Gastrocnemius medialis (tissue), 4 donors: ENCODE results near the gene GPRC5A. TPM values are rescaled to one million over a fixed set of nuclear protein-coding genes. Genes with fewer than 3 reads are reported as not detected.

Experiments
- ATAC-seq, 2 donors: fragments of 150-250 bp; one replicate each; pipeline ENCODE4 v1.9.1; 2016
- DNase-seq, 2 donors: peaks; one replicate each; pipeline ENCODE4 v3.0.0-alpha.2; 2019
- H3K27ac ChIP-seq, 4 donors: fragments of 200-600 bp; sonication (generic); 1 replicate in 1 of 4; 2 replicates in 3 of 4; pipeline ENCODE4 v1.5.1; 2016 to 2018; ENCODE audit warnings: mild to moderate bottlenecking in 2 of 4, moderate library complexity in 1 of 4
- H3K27me3 ChIP-seq, 3 donors: fragments of 200-600 bp; sonication (generic) in 2 of 3; 1 replicate in 1 of 3; 2 replicates in 2 of 3; pipeline versions ENCODE4 v1.5.1 to v1.6.0; 2016 to 2019; ENCODE audit warnings: mild to moderate bottlenecking in 1 of 3, moderate library complexity in 1 of 3
- H3K36me3 ChIP-seq, 2 donors: fragments of 200-600 bp; sonication (generic) in 1 of 2; one replicate each; pipeline ENCODE4 v1.5.1; 2017 to 2018
- H3K4me1 ChIP-seq, 2 donors: fragments of 200-600 bp; sonication (generic) in 1 of 2; one replicate each; pipeline ENCODE4 v1.5.1; 2016 to 2017; ENCODE audit warnings: mild to moderate bottlenecking in 2 of 2
- H3K4me3 ChIP-seq, 4 donors: fragments of 200-600 bp; sonication (generic) in 3 of 4; 1 replicate in 1 of 4; 2 replicates in 3 of 4; pipeline ENCODE4 v1.5.1; 2016 to 2019; ENCODE audit warnings: mild to moderate bottlenecking in 2 of 4
- H3K9me3 ChIP-seq, 3 donors: fragments of 200-600 bp; sonication (generic) in 2 of 3; 1 replicate in 1 of 3; 2 replicates in 2 of 3; pipeline ENCODE4 v1.5.1; 2016 to 2019
- POLR2A ChIP-seq, 2 donors: fragments of 450-650 bp; IDR thresholded peaks; one replicate each; pipeline ENCODE4 v1.6.1; 2017; ENCODE audit warnings: antibody characterized with exemption in 2 of 2, mild to moderate bottlenecking in 2 of 2, moderate library complexity in 2 of 2
- in situ Hi-C, 4 donors: fragments of 200-750 bp; cut with MboI; loops; one replicate each; pipeline versions ENCODE4 v1.15.0 to v1.8.0; 2017; ENCODE audit warnings: low sequenced_read_pairs in 4 of 4
- intact Hi-C: fragments of 100-400 bp; cut with DNase I; formaldehyde crosslinking; loops from one replicate; pipeline ENCODE4 v1.15.1; 2023; ENCODE audit warnings: low total_unique reads
- total RNA-seq, 4 donors: library from RNA; depleted of rRNA; stranded (reverse); fragments of >200 nt; gene quantifications; one replicate each; pipeline versions ENCODE4 v1.1.0 to v1.2.3, GENCODE V29; 2016
- TF ChIP-seq, protein P1 (sequence below), 5 experiments: fragments of 450-650 bp in 3 of 5; fragments of 200-600 bp in 2 of 5; sonication (generic) in 2 of 5; IDR thresholded peaks in 4 of 5; conservative IDR thresholded peaks in 1 of 5; 1 replicate in 4 of 5; 2 replicates in 1 of 5; pipeline ENCODE4 v1.5.1; 2016 to 2019; ENCODE audit warnings: antibody characterized with exemption in 5 of 5, mild to moderate bottlenecking in 3 of 5, moderate library complexity in 3 of 5

Gene GPRC5A
- total RNA-seq, 4 donors from 2014 or later: 0.23 to 5.8 (median 0.52) TPM

DNA sequence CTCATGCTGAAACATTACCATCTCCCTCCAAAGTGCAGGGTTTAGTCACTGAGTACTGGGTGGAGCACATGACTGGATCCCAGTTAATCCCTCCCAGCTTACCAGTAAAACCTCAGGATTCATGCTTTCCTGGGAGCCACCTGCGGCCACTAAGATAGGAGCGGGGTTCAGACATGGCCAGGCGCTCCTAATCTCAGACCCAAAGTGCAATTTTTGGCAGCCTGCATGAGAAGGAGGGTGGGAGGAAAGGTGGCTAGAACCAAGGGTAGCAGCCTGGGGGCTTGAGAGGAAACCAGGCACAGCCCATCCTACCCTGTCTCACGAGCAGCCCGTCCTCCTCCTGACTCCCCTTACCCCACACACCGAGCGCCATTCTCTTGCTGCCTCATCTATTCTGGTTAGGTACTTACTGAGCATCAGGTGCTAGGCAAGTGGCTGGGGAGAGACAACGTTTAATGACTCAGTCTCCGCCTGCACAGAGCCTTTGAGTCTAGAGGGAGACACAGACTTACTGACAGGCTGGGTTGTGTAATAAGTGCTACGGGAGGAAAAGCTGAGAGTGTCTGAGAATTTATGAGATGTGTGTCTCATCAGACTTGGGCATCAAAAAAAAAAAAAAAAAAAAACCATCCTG lies 9.9 kb downstream of the GPRC5A start:
- Histone ChIP-seq H3K27me3 (no peaks in the 10 kb centered on the region), H3K4me3 (no peak overlapping the region), H3K9me3 (no peaks in the 10 kb centered on the region), H3K36me3 (no peaks in the 10 kb centered on the region), H3K4me1 (no peaks in the 10 kb centered on the region), H3K27ac (peak overlapping the region; percentile 55 to 68 (median 58))
- in situ Hi-C loops: loop anchor here in 2 of 4 donors (25.0 kb wide), 2 partner anchors 186 to 1261 kb away; no protein-coding TSS in a partner anchor
- intact Hi-C loops: no loop called here
- TF ChIP-seq, protein P1, sequence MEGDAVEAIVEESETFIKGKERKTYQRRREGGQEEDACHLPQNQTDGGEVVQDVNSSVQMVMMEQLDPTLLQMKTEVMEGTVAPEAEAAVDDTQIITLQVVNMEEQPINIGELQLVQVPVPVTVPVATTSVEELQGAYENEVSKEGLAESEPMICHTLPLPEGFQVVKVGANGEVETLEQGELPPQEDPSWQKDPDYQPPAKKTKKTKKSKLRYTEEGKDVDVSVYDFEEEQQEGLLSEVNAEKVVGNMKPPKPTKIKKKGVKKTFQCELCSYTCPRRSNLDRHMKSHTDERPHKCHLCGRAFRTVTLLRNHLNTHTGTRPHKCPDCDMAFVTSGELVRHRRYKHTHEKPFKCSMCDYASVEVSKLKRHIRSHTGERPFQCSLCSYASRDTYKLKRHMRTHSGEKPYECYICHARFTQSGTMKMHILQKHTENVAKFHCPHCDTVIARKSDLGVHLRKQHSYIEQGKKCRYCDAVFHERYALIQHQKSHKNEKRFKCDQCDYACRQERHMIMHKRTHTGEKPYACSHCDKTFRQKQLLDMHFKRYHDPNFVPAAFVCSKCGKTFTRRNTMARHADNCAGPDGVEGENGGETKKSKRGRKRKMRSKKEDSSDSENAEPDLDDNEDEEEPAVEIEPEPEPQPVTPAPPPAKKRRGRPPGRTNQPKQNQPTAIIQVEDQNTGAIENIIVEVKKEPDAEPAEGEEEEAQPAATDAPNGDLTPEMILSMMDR (IDR thresholded peaks at IDR 0.05 in 4 of 5, conservative IDR thresholded peaks at IDR 0.05 in 1 of 5): no peak
- peak in 1 of 2 donors; percentile 28 for TF ChIP-seq POLR2A (IDR thresholded peaks at IDR 0.05)
- DNase-seq (peak; percentile 50 to 59), ATAC-seq (peak; percentile 78 to 84)

DNA sequence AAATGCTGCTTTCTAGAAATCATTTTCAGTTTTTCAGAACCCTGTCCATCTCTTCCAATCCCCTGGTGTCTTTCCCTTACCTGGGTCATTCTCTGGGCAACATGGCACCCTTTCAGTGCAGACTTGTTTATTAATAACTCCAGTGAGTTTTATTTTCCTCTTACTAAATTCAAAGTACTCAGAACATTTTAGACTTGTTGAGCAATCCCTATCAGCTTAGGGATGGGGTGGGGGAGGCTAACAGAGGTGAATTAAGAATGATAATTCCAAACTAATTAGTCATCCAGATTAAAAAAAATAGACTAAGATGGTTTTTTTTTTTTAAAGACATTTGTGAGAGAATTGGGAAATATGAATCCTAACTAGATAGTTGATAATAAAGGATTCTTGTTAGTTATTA lies 10.7 kb downstream of the GPRC5A start:
- H3K9me3 ChIP-seq: no peaks in the 10 kb centered on the region
- in situ Hi-C loops: loop anchor here in 2 of 4 donors (25.0 kb wide), 2 partner anchors 185 to 1260 kb away; no protein-coding TSS in a partner anchor
- ATAC-seq (peak; percentile 45 to 53), DNase-seq (peak in 1 of 2 donors; percentile 12)
- no peak overlapping the region for H3K4me3 ChIP-seq
- no peaks in the 10 kb centered on the region for H3K36me3 ChIP-seq
- H3K27ac ChIP-seq: peak overlapping the region; percentile 55 to 68 (median 58)
- TF ChIP-seq, protein P1 (IDR thresholded peaks at IDR 0.05 in 4 of 5, conservative IDR thresholded peaks at IDR 0.05 in 1 of 5): no peak
- no peak for TF ChIP-seq POLR2A (IDR thresholded peaks at IDR 0.05)
- no peaks in the 10 kb centered on the region for H3K4me1 ChIP-seq
- intact Hi-C loops: no loop called here
- no peaks in the 10 kb centered on the region for H3K27me3 ChIP-seq

DNA sequence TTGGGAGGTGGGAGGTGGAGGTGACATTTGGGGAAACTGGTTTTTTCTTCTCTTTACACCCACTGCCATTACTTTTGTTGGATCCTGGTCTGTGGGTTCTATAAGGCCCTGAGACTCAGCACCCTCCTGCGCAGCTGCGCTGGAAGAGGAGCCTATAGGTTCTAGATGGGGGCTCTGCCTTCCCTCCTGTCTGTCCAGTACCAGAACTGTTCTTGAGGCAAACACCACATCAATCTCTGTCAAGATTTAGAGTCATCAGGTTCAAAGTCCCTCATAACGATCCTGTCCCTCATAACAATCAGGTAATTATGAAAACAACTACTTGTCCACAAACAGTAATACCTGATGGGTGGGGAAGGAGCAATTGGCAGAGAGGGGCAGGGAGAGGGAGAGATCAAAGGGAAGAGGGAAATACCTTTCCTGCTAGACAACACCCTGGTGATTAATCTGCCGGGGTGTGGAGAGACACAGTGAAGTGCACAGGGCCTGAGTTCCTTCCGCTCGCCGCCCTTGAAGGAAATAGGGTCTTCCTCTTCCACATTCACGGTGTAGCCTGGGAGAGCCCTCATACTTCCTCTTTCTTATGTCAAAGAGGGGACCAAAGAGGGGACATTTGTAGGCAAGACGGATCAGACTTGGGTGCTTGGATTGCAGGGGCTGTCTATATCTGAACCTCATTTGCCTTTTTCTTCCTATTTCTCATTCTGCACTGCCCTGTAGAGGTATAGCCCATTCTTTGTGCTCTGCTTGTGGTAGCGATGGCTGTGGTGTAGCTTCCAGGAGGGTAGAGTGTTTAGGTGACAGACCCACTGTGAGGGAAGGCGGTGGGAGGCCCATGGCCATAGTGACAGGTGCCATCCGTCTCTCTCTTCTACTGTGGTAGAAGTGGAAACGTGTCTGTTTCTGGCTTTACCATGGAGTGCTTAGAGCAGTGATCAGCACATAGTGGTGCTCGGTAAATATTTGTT lies 12.6 kb downstream of the GPRC5A start:
- Histone ChIP-seq H3K4me1 (no peaks in the 10 kb centered on the region), H3K4me3 (no peak overlapping the region), H3K9me3 (no peaks in the 10 kb centered on the region), H3K27me3 (no peaks in the 10 kb centered on the region), H3K27ac (no peak overlapping the region), H3K36me3 (no peaks in the 10 kb centered on the region)
- ATAC-seq (no peak), DNase-seq (no peak)
- in situ Hi-C loops (loop anchor here in 2 of 4 donors (25.0 kb wide), 2 partner anchors 183 to 1258 kb away; no protein-coding TSS in a partner anchor), intact Hi-C loops (no loop called here)
- TF ChIP-seq POLR2A (IDR thresholded peaks at IDR 0.05): no peak
- TF ChIP-seq, protein P1 (IDR thresholded peaks at IDR 0.05 in 4 of 5, conservative IDR thresholded peaks at IDR 0.05 in 1 of 5): no peak

DNA sequence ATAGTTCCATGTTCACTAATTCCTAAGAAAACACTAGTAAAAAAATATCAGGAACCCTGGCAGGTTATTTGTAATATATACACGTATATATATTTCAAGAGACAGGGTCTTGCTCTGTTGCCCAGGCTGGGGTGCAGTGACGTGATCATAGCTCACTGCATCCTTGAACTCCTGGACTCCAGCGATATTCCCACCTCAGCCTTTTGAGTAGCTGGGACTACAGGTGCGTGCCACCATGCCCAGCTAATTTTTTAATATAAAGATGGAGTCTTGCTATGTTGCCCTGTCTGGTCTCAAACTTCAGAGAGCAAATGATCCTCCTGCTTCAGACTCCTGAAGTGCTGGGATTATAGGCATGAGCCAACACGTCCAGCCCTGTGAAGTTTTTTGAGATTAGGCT lies 16.2 kb downstream of the GPRC5A start:
- Histone ChIP-seq H3K36me3 (no peaks in the 10 kb centered on the region), H3K4me3 (no peak overlapping the region), H3K27ac (no peak overlapping the region), H3K9me3 (no peaks in the 10 kb centered on the region), H3K4me1 (no peaks in the 10 kb centered on the region), H3K27me3 (no peaks in the 10 kb centered on the region)
- no peak for TF ChIP-seq POLR2A (IDR thresholded peaks at IDR 0.05)
- TF ChIP-seq, protein P1 (IDR thresholded peaks at IDR 0.05 in 4 of 5, conservative IDR thresholded peaks at IDR 0.05 in 1 of 5): no peak
- ATAC-seq (no peak), DNase-seq (no peak)
- intact Hi-C loops (no loop called here), in situ Hi-C loops (loop anchor here in 3 of 4 donors (5.0 to 25.0 kb wide), 3 partner anchors 180 to 1255 kb away; no protein-coding TSS in a partner anchor)
